Measurements from ENCODE around the gene NFAM1. TPM values are rescaled to one million over a fixed set of nuclear protein-coding genes. Genes with fewer than 3 reads are reported as not detected.

Gene NFAM1
- total RNA-seq, 4 donors from 2014 or later = 0.11 to 1.9 (median 0.99) TPM

DNA sequence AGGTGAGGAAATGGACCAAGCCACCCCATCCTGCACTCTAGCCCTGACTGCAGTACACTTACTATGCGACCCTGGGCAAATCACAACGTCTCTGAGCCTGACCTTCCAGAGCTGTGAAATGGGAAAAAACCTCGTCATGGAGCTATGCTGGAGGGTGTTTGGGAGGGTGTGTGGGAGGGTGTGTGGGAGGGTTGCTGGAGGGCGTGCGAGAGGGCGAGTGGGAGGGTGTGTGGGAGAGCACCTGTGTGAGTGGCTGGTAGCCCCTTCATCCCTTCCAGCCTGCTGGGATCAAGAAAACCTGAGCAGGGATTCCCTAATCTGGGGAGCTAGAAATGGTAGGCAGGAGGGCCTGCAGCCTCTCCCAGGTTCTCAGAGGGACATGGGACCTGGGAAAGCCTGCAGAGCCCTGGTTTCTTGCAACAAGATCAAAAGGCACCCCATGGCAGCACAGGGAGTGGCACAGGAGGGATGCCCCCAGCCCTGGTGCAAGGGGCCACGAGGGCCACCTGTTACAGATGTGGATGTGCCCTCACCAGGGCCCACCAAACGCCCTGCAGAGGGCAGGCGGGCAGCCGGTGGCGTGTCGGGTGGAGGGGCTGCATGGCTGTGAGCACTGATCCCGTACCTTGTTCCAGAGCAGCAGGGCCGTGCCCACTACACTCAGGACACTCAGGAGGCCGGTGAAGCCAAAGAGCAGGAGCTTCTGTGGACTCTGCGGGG is 23.2 kb downstream of the NFAM1 start:
- no peak overlapping the region for H3K27ac ChIP-seq
- peaks cover 0 to 25% (median 0%) of the 10 kb centered on the region in 3 donors for H3K4me1 ChIP-seq
- intact Hi-C loops (cut with DNase I) = no loop called here
- H3K27me3 ChIP-seq = peaks cover 0 to 3% (median 0%) of the 10 kb centered on the region in 4 donors
- no peak overlapping the region for H3K4me3 ChIP-seq
- no peaks in the 10 kb centered on the region for H3K9me3 ChIP-seq
- no peak for DNase-seq
- TF ChIP-seq POLR2A (IDR thresholded peaks at IDR 0.05) = no peak
- TF ChIP-seq, protein P1, sequence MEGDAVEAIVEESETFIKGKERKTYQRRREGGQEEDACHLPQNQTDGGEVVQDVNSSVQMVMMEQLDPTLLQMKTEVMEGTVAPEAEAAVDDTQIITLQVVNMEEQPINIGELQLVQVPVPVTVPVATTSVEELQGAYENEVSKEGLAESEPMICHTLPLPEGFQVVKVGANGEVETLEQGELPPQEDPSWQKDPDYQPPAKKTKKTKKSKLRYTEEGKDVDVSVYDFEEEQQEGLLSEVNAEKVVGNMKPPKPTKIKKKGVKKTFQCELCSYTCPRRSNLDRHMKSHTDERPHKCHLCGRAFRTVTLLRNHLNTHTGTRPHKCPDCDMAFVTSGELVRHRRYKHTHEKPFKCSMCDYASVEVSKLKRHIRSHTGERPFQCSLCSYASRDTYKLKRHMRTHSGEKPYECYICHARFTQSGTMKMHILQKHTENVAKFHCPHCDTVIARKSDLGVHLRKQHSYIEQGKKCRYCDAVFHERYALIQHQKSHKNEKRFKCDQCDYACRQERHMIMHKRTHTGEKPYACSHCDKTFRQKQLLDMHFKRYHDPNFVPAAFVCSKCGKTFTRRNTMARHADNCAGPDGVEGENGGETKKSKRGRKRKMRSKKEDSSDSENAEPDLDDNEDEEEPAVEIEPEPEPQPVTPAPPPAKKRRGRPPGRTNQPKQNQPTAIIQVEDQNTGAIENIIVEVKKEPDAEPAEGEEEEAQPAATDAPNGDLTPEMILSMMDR (IDR thresholded peaks at IDR 0.05) = no peak
- 65 to 68% methylated on average over 6 of the region's 16 CpGs for WGBS, 2 donors
- H3K36me3 ChIP-seq = no peaks in the 10 kb centered on the region

DNA sequence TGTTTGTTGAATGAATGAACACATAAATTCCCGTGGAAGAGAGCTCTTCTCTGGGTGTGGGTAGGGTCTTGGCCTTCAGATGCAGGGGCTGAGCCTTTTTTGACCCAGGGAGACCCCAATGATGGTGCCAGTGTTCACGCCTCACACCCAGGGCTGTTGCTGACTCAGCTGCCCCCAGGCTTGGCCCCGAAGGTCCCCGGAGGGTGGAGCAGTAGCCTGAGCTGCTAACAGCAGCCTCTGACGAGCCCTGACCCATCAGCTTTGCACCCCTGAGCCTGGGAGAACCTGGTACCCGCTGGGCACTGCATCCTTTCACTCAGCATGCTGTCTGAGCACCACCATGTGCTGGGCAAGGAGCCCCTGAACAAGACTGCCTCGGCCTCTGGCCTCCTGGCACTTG is 23.9 kb downstream of the NFAM1 start:
- WGBS, 2 donors = 67% methylated on average over 1 of the region's 7 CpGs; no CpG with 5 or more reads in 1 of the 2 donors

DNA sequence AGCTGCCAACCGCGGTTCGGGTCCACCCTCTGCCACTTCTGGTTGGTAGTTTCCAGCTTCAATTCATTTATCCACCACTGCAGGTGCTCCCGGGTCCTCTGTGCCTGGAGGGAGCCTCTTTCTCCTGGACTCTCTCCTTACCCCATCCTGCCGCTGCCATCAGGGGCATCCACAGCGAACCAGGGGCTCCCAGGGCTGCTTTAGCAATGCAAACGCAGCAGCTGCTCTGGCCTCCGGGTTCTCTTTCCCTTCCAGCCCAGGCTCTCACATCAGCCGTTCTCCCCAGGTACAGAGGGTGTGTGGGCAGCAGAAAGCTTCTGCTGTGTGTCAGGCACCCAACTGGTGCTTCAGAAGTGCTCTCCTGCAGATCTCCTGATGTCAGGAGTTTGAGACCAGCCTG is 27.9 kb downstream of the NFAM1 start:
- peaks cover 0 to 20% (median 0%) of the 10 kb centered on the region in 3 donors for H3K4me1 ChIP-seq
- no peak for DNase-seq
- no peak overlapping the region for H3K4me3 ChIP-seq
- H3K9me3 ChIP-seq = no peaks in the 10 kb centered on the region
- 71 to 73% methylated on average over 9 of the region's 9 CpGs for WGBS, 2 donors
- TF ChIP-seq, protein P1 (IDR thresholded peaks at IDR 0.05) = no peak
- TF ChIP-seq POLR2A (IDR thresholded peaks at IDR 0.05) = no peak
- peaks cover 0 to 3% (median 0%) of the 10 kb centered on the region in 4 donors for H3K27me3 ChIP-seq
- H3K36me3 ChIP-seq = no peaks in the 10 kb centered on the region
- intact Hi-C loops (cut with DNase I) = no loop called here
- no peak overlapping the region for H3K27ac ChIP-seq

More for the DNA sequence above, 23.9 kb downstream of the NFAM1 start:
- TF ChIP-seq, protein P1 (IDR thresholded peaks at IDR 0.05) = no peak
- TF ChIP-seq POLR2A (IDR thresholded peaks at IDR 0.05) = no peak
- Histone ChIP-seq H3K36me3 (no peaks in the 10 kb centered on the region), H3K27ac (no peak overlapping the region), H3K27me3 (peaks cover 0 to 3% (median 0%) of the 10 kb centered on the region in 4 donors), H3K9me3 (no peaks in the 10 kb centered on the region), H3K4me3 (no peak overlapping the region), H3K4me1 (peaks cover 0 to 22% (median 0%) of the 10 kb centered on the region in 3 donors)
- intact Hi-C loops (cut with DNase I) = no loop called here
- no peak for DNase-seq

DNA sequence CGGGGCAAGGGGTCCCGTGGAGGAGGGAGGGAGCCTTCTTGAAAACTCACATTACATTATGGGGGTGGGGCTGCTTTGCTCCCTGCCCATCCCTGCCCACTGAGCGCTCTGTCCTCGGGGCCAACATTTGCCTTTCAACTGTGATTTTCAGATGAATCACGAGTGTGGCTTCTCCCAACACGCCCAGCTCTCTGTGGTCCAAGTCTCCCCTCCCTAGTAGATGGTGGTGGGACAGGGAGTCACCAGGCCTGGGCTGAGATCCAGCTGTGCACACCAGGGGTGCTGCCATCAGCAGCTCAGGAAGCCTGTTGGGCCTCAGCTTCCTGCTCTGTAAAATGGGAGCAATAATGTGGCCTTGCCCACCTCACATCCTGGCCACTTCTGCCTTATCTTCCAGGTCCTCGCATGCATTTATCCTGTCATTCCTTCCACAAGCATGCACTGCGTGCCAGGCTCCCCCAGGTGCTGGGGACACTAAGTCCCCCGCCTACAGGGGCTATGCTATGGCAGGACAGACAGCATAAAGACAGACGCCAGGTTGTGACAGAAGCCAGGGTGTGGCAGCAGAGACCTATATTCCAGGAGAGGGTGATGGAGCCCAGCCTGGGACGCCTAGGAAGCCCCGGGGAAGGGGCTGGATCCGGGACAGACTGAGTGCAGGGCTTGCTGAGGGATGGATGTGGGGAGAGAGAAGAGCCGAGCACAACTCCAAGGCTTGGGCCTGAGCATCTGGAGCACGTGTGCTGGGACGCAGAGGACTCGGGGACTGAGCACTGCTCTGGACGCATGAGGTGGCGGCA is 30.5 kb downstream of the NFAM1 start:
- no peak for DNase-seq
- Histone ChIP-seq H3K27me3 (peaks cover 0 to 3% (median 0%) of the 10 kb centered on the region in 4 donors), H3K4me3 (no peak overlapping the region), H3K36me3 (no peaks in the 10 kb centered on the region), H3K9me3 (no peaks in the 10 kb centered on the region), H3K4me1 (peaks cover 0 to 25% (median 3%) of the 10 kb centered on the region in 3 donors), H3K27ac (no peak overlapping the region)
- 33 to 41% methylated on average over 4 to 11 of the region's 19 CpGs for WGBS, 2 donors
- intact Hi-C loops (cut with DNase I) = no loop called here
- TF ChIP-seq POLR2A (IDR thresholded peaks at IDR 0.05) = no peak
- TF ChIP-seq, protein P1 (IDR thresholded peaks at IDR 0.05) = no peak
